ENCODE data around the gene CNTN5. TPM values are rescaled to one million over a fixed set of nuclear protein-coding genes. Genes with fewer than 3 reads are reported as not detected.

The CNTN5 gene
- total RNA-seq, 1 donor from 2014 or later = 0.15 TPM

DNA sequence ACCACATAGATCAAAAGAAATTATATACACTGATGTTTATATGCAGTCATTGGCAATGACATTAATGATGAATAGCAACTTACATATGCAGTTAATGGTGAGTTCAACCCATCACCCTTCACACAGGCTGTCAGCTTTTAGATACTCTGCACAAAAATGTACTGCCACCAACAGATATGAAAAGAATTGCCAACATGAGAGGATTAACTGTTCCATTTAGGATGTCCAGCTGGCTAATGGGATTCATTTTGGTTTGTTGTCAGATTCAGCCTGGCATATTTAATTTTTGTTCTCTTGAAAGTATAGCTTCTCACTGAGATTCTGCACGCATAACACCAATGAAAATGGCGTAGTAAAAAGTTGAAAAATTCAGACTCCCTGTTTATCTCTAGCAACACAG lies 1112.4 kb downstream of the CNTN5 start:
- no peak overlapping the region for H3K27ac Mint-ChIP-seq (ENCODE audit: unreplicated experiment)
- TF ChIP-seq, protein P1, sequence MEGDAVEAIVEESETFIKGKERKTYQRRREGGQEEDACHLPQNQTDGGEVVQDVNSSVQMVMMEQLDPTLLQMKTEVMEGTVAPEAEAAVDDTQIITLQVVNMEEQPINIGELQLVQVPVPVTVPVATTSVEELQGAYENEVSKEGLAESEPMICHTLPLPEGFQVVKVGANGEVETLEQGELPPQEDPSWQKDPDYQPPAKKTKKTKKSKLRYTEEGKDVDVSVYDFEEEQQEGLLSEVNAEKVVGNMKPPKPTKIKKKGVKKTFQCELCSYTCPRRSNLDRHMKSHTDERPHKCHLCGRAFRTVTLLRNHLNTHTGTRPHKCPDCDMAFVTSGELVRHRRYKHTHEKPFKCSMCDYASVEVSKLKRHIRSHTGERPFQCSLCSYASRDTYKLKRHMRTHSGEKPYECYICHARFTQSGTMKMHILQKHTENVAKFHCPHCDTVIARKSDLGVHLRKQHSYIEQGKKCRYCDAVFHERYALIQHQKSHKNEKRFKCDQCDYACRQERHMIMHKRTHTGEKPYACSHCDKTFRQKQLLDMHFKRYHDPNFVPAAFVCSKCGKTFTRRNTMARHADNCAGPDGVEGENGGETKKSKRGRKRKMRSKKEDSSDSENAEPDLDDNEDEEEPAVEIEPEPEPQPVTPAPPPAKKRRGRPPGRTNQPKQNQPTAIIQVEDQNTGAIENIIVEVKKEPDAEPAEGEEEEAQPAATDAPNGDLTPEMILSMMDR (IDR thresholded peaks at IDR 0.05; ENCODE audit: unreplicated experiment) = no peak

DNA sequence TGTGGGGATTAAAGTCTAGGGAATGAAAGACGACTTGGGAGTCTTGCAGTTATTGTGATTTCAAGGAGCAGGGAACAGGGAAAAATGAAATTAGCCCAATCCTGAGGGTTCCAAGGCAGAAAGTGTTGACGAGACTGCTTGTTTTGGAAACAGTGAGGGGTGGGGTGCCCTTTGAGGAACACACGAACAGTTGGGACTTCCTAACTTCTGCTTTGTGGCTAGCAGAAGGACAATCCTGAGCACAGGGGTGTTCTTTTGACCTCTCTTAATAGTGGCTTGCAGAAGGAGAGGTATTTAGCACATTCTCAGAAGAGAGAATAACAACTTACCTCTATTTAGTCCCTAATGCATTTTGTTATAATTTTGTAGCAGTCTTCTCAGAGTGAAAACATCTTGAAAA lies 1120.5 kb downstream of the CNTN5 start:
- no peak for DNase-seq (ENCODE audit: low spot score)
- Mint-ChIP-seq H3K36me3 (ENCODE audit: low read depth, unreplicated experiment) (no peaks in the 10 kb centered on the region), H3K9me3 (ENCODE audit: unreplicated experiment) (no peaks in the 10 kb centered on the region), H3K4me3 (ENCODE audit: unreplicated experiment) (no peak overlapping the region), H3K27ac (ENCODE audit: unreplicated experiment) (no peak overlapping the region), H3K27me3 (ENCODE audit: unreplicated experiment) (peaks cover 2% of the 10 kb centered on the region), H3K4me1 (ENCODE audit: unreplicated experiment) (no peaks in the 10 kb centered on the region)
- TF ChIP-seq, protein P1 (IDR thresholded peaks at IDR 0.05; ENCODE audit: unreplicated experiment) = no peak

More for the DNA sequence above, 1112.4 kb downstream of the CNTN5 start:
- H3K36me3 Mint-ChIP-seq (ENCODE audit: low read depth, unreplicated experiment) = no peaks in the 10 kb centered on the region
- H3K27me3 Mint-ChIP-seq (ENCODE audit: unreplicated experiment) = no peaks in the 10 kb centered on the region
- H3K4me3 Mint-ChIP-seq (ENCODE audit: unreplicated experiment) = no peak overlapping the region
- DNase-seq (ENCODE audit: low spot score) = no peak
- no peaks in the 10 kb centered on the region for H3K9me3 Mint-ChIP-seq (ENCODE audit: unreplicated experiment)
- no peaks in the 10 kb centered on the region for H3K4me1 Mint-ChIP-seq (ENCODE audit: unreplicated experiment)

DNA sequence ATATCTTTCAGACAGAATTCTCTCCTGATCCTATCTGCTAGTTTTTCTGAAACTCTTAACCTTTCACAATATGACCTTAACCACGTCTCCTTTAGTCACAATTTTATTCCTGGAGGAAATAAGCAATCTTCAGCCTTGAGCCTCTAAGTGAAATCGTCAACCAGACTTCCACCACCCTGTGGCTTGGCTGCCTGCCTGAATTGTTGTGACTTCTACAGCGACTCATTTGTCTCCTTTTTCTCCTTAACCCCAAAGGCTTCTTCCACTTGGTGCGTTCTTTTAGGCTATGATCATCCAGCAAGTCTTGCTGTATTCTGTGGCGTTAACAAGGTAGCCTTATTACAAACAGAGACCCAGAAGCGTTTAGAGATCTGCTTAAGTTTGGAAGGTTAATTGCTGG lies 1131.2 kb downstream of the CNTN5 start:
- H3K9me3 Mint-ChIP-seq (ENCODE audit: unreplicated experiment) = no peaks in the 10 kb centered on the region
- TF ChIP-seq, protein P1 (IDR thresholded peaks at IDR 0.05; ENCODE audit: unreplicated experiment) = no peak
- H3K27me3 Mint-ChIP-seq (ENCODE audit: unreplicated experiment) = no peaks in the 10 kb centered on the region
- H3K4me1 Mint-ChIP-seq (ENCODE audit: unreplicated experiment) = no peaks in the 10 kb centered on the region
- no peaks in the 10 kb centered on the region for H3K36me3 Mint-ChIP-seq (ENCODE audit: low read depth, unreplicated experiment)
- H3K4me3 Mint-ChIP-seq (ENCODE audit: unreplicated experiment) = no peak overlapping the region
- no peak for DNase-seq (ENCODE audit: low spot score)
- H3K27ac Mint-ChIP-seq (ENCODE audit: unreplicated experiment) = no peak overlapping the region

DNA sequence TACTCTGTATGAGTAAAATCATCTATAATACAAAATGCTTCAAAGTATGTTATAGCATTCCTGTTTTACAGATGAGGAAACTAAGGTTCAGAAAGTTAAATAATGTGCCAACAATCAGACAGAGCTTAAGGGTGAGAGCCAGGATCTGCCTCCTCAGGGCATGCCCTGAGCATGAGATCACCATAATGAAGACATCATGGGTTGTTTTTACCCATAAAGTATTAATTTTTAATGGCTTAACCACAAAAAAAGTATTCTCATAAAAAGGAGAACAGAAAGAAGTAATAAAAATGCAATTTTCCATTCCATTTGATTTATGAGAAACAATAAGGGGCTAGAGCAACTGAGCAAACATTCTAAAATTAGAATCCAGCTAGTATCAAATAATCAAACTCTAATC lies 1132.0 kb downstream of the CNTN5 start:
- Mint-ChIP-seq H3K4me3 (ENCODE audit: unreplicated experiment) (no peak overlapping the region), H3K9me3 (ENCODE audit: unreplicated experiment) (no peaks in the 10 kb centered on the region), H3K27ac (ENCODE audit: unreplicated experiment) (no peak overlapping the region), H3K4me1 (ENCODE audit: unreplicated experiment) (no peaks in the 10 kb centered on the region), H3K36me3 (ENCODE audit: low read depth, unreplicated experiment) (no peaks in the 10 kb centered on the region), H3K27me3 (ENCODE audit: unreplicated experiment) (no peaks in the 10 kb centered on the region)
- DNase-seq (ENCODE audit: low spot score) = no peak
- TF ChIP-seq, protein P1 (IDR thresholded peaks at IDR 0.05; ENCODE audit: unreplicated experiment) = no peak

DNA sequence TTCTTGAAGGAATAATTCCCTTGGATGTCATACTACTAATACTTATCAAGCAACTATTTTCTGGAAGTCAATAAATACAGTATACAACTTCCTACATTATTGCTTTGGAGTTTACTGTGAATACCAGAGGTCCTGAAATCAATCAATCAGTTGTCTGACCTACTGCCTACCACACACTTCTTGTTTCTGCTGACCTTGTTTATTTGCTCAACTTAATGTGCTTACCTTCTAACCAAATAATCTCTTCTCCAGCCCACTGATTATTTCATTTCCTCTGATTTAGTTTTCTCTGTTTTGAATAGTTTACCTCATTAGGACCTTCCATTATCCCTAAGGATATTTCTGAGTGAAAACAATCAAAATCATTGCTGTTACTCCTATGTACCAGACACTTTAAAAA lies 1142.7 kb downstream of the CNTN5 start:
- TF ChIP-seq, protein P1 (IDR thresholded peaks at IDR 0.05; ENCODE audit: unreplicated experiment) = no peak

More for the DNA sequence above, 1142.7 kb downstream of the CNTN5 start:
- no peaks in the 10 kb centered on the region for H3K4me1 Mint-ChIP-seq (ENCODE audit: unreplicated experiment)
- no peaks in the 10 kb centered on the region for H3K27me3 Mint-ChIP-seq (ENCODE audit: unreplicated experiment)
- H3K36me3 Mint-ChIP-seq (ENCODE audit: low read depth, unreplicated experiment) = no peaks in the 10 kb centered on the region
- H3K27ac Mint-ChIP-seq (ENCODE audit: unreplicated experiment) = no peak overlapping the region
- H3K4me3 Mint-ChIP-seq (ENCODE audit: unreplicated experiment) = no peak overlapping the region
- no peaks in the 10 kb centered on the region for H3K9me3 Mint-ChIP-seq (ENCODE audit: unreplicated experiment)
- DNase-seq (ENCODE audit: low spot score) = no peak

All from endothelial cell (in vitro differentiated cells).